Ovary (tissue), 3 donors: ENCODE data around the gene CPNE1.

Experiments
- EP300 ChIP-seq: sonication (generic); formaldehyde crosslinking; IDR thresholded peaks from one replicate; pipeline ENCODE4 v1.6.1; 2017; ENCODE audit warnings: antibody characterized with exemption
- POLR2A ChIP-seq: fragments of 450-650 bp; IDR thresholded peaks from one replicate; pipeline ENCODE4 v1.6.1; 2017; ENCODE audit warnings: antibody characterized with exemption, mild to moderate bottlenecking, moderate library complexity
- TF ChIP-seq, protein P1 (sequence below), 3 donors: fragments of 450-650 bp in 2 of 3; fragments of 200-600 bp in 1 of 3; IDR thresholded peaks; one replicate each; pipeline versions ENCODE4 v1.5.1 to v1.8.0; 2016 to 2022; ENCODE audit warnings: antibody characterized with exemption in 3 of 3, mild to moderate bottlenecking in 1 of 3
- donor health status: DM: no; HTN: no; CAD: no.

GRCh38 chr20:35630636-35631035, 34.1 kb downstream of the CPNE1 start:
- TF ChIP-seq, protein P1, sequence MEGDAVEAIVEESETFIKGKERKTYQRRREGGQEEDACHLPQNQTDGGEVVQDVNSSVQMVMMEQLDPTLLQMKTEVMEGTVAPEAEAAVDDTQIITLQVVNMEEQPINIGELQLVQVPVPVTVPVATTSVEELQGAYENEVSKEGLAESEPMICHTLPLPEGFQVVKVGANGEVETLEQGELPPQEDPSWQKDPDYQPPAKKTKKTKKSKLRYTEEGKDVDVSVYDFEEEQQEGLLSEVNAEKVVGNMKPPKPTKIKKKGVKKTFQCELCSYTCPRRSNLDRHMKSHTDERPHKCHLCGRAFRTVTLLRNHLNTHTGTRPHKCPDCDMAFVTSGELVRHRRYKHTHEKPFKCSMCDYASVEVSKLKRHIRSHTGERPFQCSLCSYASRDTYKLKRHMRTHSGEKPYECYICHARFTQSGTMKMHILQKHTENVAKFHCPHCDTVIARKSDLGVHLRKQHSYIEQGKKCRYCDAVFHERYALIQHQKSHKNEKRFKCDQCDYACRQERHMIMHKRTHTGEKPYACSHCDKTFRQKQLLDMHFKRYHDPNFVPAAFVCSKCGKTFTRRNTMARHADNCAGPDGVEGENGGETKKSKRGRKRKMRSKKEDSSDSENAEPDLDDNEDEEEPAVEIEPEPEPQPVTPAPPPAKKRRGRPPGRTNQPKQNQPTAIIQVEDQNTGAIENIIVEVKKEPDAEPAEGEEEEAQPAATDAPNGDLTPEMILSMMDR (IDR thresholded peaks at IDR 0.05): no peak
- TF ChIP-seq POLR2A: no peak
- TF ChIP-seq EP300: no peak
